KMS-11 (cell line): ENCODE measurements around the gene GRIK5.

Source experiments
- H2AFZ ChIP-seq: fragments of 200-600 bp; sonication (generic); 2 replicates; pipeline ENCODE4 v1.6.1; 2016; ENCODE audit warnings: antibody characterized with exemption, mixed run types, low read depth
- H3K27ac ChIP-seq: fragments of 200-600 bp; sonication (generic); 2 replicates; pipeline ENCODE4 v1.6.1; 2016; ENCODE audit warnings: mild to moderate bottlenecking, mixed run types
- H3K27me3 ChIP-seq: fragments of 200-600 bp; sonication (generic); 2 replicates; pipeline ENCODE4 v1.6.1; 2017; ENCODE audit warnings: mild to moderate bottlenecking, low read depth, mixed run types, moderate library complexity; ENCODE audit not compliant: insufficient read depth
- H3K36me3 ChIP-seq: fragments of 200-600 bp; sonication (generic); 2 replicates; pipeline ENCODE4 v1.6.1; 2017; ENCODE audit warnings: mild to moderate bottlenecking, mixed run types; ENCODE audit not compliant: insufficient read depth
- H3K4me1 ChIP-seq: fragments of 200-600 bp; sonication (generic); 2 replicates; pipeline ENCODE4 v1.6.1; 2016; ENCODE audit warnings: mild to moderate bottlenecking, low read depth, mixed run types; ENCODE audit not compliant: poor library complexity, severe bottlenecking
- H3K4me2 ChIP-seq: fragments of 200-600 bp; sonication (generic); 2 replicates; pipeline ENCODE4 v1.7.0; 2016; ENCODE audit warnings: mild to moderate bottlenecking, mixed run types
- H3K4me3 ChIP-seq: fragments of 200-600 bp; sonication (generic); IDR thresholded peaks from 2 replicates; pipeline ENCODE4 v1.6.1; 2017; ENCODE audit warnings: low read depth, low read length, mixed read lengths; ENCODE audit not compliant: insufficient read depth
- H3K79me2 ChIP-seq: fragments of 200-600 bp; sonication (generic); 2 replicates; pipeline ENCODE4 v1.6.1; 2016; ENCODE audit warnings: low read depth, mixed run types; ENCODE audit not compliant: insufficient read depth
- H3K9ac ChIP-seq: fragments of 200-600 bp; sonication (generic); 2 replicates; pipeline ENCODE4 v1.6.1; 2016; ENCODE audit warnings: mild to moderate bottlenecking, mixed run types
- H4K20me1 ChIP-seq: fragments of 200-600 bp; sonication (generic); 2 replicates; pipeline ENCODE4 v1.6.1; 2016; ENCODE audit warnings: mild to moderate bottlenecking, mixed run types; ENCODE audit not compliant: insufficient read depth
- TF ChIP-seq, protein P1 (sequence below): fragments of 200-600 bp; sonication (generic); conservative IDR thresholded peaks from 2 replicates; pipeline ENCODE4 v1.6.1; 2017; ENCODE audit warnings: low read depth, mild to moderate bottlenecking, antibody characterized with exemption, low read length, moderate library complexity, mixed read lengths

Gene GRIK5

DNA sequence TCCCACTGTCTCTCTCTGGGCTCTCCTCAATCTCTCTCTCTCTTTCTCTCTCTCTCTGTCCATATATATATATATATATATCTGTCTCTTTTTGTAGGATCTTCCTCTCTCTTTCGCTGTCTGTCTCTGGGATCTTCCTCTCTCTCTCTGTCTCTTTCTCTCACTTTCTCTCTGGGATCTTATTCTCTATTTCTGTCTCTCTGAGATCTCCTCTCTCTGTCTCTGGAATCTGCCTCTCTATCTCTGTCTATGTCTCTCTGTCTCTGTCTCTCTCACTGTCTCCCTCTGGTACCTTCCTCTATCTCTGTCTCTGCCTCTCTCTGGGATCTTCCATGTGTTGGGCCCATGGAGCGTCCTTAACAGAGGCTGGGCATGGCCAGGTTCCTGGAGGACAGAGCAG lies 79.4 kb downstream of the GRIK5 start:
- no peak overlapping the region for H3K27ac ChIP-seq
- no peaks in the 10 kb centered on the region for H4K20me1 ChIP-seq
- H3K4me3 ChIP-seq: no peak overlapping the region
- H3K9ac ChIP-seq: no peak overlapping the region
- H3K79me2 ChIP-seq: no peaks in the 10 kb centered on the region
- no peaks in the 10 kb centered on the region for H3K4me1 ChIP-seq
- H3K36me3 ChIP-seq: no peaks in the 10 kb centered on the region
- H2AFZ ChIP-seq: no peak overlapping the region
- TF ChIP-seq, protein P1, sequence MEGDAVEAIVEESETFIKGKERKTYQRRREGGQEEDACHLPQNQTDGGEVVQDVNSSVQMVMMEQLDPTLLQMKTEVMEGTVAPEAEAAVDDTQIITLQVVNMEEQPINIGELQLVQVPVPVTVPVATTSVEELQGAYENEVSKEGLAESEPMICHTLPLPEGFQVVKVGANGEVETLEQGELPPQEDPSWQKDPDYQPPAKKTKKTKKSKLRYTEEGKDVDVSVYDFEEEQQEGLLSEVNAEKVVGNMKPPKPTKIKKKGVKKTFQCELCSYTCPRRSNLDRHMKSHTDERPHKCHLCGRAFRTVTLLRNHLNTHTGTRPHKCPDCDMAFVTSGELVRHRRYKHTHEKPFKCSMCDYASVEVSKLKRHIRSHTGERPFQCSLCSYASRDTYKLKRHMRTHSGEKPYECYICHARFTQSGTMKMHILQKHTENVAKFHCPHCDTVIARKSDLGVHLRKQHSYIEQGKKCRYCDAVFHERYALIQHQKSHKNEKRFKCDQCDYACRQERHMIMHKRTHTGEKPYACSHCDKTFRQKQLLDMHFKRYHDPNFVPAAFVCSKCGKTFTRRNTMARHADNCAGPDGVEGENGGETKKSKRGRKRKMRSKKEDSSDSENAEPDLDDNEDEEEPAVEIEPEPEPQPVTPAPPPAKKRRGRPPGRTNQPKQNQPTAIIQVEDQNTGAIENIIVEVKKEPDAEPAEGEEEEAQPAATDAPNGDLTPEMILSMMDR: no peak
- no peak overlapping the region for H3K4me2 ChIP-seq
- peaks cover 61% of the 10 kb centered on the region for H3K27me3 ChIP-seq

DNA sequence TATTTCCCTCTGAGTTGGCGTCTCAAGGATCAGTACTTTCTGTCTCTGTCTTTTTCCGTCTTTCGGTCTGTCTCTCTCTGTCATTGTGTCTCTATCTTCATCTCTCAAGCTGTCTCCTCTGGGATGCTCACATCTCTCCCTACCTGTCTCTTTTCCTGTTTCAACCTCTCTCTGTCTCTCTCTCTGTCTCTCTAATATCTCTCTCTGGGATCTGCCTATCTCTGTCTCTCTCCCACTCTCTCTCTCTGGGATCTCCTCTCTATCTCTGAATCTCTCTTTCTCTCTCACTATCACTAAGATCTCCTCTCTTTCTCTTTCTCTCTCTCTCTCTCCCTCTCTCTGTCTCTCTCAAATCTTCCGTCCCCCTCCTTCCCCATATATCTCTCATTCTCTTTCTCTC lies 80.0 kb downstream of the GRIK5 start:
- H2AFZ ChIP-seq: no peak overlapping the region
- no peaks in the 10 kb centered on the region for H3K79me2 ChIP-seq
- H3K9ac ChIP-seq: no peak overlapping the region
- H3K4me2 ChIP-seq: no peak overlapping the region
- TF ChIP-seq, protein P1: no peak
- peaks cover 61% of the 10 kb centered on the region for H3K27me3 ChIP-seq
- no peaks in the 10 kb centered on the region for H4K20me1 ChIP-seq
- no peak overlapping the region for H3K4me3 ChIP-seq
- no peaks in the 10 kb centered on the region for H3K4me1 ChIP-seq
- no peak overlapping the region for H3K27ac ChIP-seq
- no peaks in the 10 kb centered on the region for H3K36me3 ChIP-seq

DNA sequence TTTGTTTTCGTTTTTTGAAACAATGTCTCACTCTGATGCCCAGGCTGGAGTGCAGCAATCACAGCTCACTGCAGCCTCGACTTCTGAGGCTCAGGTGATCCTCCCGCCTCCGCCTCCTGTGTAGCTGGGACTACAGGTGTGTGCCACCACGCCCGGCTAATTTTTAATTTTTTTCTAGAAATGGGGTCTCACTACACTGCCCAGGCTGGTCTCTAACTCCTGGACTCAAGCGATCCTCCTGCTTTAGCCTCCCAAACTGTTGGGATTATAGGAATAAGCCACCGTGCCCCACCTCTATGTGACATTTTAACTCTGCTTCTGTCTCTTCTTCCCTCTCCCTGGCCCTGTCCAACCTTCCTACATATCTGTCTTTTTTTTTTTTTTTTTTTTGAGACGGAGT lies 81.1 kb downstream of the GRIK5 start:
- Histone ChIP-seq H3K4me2 (no peak overlapping the region), H3K27ac (no peak overlapping the region), H3K4me1 (no peaks in the 10 kb centered on the region), H4K20me1 (no peaks in the 10 kb centered on the region), H3K27me3 (peaks cover 64% of the 10 kb centered on the region; the same call in 1 of the 2 replicates), H3K36me3 (no peaks in the 10 kb centered on the region), H3K4me3 (no peak overlapping the region), H3K79me2 (no peaks in the 10 kb centered on the region), H3K9ac (no peak overlapping the region), H2AFZ (no peak overlapping the region)
- TF ChIP-seq, protein P1: no peak

DNA sequence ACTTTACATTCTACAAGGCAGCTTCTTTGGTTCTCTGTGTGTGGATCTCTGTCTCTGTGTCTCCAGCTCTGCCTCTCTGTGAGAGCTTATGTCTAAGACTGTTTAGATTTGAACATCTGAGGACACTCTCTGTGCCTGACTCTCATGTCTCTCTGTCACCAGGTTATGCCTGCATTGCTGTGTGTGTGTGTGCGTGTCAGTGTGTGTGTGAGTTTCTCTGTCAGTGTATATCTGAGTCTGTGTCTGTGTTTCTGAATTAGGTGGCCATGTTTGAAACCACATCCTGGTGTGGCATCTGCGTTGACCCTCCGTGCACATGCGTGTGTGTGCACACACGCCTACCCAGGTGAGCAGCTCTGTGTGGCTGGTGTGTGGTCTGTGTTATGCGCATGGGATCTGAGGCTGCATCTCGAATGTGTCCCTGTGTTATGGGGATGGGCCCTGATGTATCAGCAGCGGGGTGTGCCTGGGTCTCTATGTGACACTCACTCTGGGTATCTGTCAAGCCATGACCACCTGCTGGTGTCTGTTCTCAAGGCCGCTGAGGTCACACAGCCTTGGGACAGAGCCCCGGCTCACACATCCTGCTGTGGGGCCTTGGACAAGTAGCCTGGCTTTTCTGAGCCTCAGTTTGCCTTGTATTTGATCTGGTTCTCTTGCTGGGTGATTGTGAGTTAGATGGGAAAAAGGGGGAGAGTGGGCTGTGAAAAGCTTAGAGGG lies 82.7 kb downstream of the GRIK5 start:
- H3K4me3 ChIP-seq: no peak overlapping the region
- TF ChIP-seq, protein P1: no peak
- H2AFZ ChIP-seq: no peak overlapping the region
- no peak overlapping the region for H3K9ac ChIP-seq
- no peaks in the 10 kb centered on the region for H3K79me2 ChIP-seq
- H3K36me3 ChIP-seq: no peaks in the 10 kb centered on the region
- no peak overlapping the region for H3K27ac ChIP-seq
- H3K4me2 ChIP-seq: no peak overlapping the region
- no peaks in the 10 kb centered on the region for H3K4me1 ChIP-seq
- no peaks in the 10 kb centered on the region for H4K20me1 ChIP-seq
- H3K27me3 ChIP-seq: peaks cover 68% of the 10 kb centered on the region
